GM18505 (cell line): Measurements from ENCODE around the gene KIFC3.
"Not testable (repeated sequence)": the region's sequence is repeated elsewhere in the genome, so short reads cannot be mapped to it uniquely, and the experiment has no call there.

Experiments used
- ATAC-seq: cut with Tn5 transposase; IDR thresholded peaks from one replicate; pipeline ENCODE4 v1.9.1; 2021; ENCODE audit not compliant: unreplicated experiment
- POLR2A ChIP-seq: IDR thresholded peaks from 4 replicates; pipeline ENCODE4 v1.6.1; 2011; ENCODE audit warnings: borderline replicate concordance; ENCODE audit not compliant: insufficient read depth, insufficient read length; ENCODE audit errors: extremely low read depth

KIFC3 gene

DNA sequence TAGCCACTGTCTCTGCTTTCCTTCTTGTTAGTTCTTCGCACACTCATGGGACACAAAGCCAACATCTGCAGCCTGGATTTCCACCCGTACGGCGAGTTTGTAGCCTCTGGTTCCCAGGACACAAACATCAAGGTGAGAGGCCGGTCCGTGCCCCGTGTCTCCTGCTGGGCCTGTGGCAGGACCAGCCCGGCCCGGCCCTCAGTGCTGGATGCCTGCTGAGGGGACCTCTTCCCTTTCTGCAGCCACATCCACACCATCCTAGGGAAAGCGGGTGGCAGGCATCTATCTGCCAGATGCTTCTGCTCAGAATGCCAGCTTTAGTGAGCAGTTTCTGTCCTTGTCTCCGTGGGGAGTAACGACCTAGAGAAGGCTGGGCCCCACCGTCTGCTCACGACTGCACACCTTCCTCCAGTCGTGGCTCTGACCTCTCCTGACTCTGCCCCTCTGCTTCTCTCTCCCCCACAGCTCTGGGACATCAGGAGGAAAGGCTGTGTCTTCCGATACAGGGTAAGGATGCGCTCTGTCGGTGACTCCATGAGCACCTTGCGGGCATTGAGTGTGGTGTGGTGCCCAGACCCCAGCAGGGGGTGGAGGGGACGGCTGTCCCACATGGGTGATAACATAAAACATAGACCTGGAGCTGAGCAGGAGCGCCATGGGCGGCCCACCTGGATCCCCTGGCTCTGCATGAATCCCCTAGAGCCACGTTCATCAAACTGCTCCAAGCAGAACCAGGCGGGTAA, 51.3 kb downstream of the KIFC3 start:
- TF ChIP-seq POLR2A = no peak

DNA sequence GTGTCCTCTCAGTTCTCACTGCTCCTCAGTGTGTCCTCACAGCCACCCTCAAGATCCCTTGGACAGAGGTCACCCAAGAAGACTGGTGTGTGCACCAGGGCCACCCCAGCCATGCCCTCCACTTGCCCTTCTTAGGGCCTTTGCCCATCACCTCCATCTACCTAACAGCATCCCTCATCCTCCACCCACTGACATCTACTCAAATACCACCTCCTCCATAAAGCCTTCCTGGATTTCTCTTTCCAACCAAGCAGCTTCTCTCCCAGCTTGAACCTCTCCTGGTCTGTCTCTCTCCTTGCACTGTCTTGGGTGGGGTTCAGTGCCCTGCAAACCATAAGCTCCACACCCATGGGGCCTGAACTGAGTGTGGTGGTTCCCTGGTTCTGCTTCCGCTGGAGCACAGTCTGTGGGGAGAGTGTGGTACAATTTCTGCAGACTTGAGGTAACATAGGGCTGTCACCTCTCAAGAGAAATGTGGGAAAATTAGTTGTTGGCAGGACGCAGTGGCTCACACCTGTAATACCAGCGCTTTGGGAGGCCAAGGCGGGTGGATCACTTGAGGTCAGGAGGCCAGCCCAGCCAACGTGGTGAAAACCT, 52.3 kb downstream of the KIFC3 start:
- no peak for TF ChIP-seq POLR2A
- no peak for ATAC-seq

More for the DNA sequence above, 51.3 kb downstream of the KIFC3 start:
- no peak for ATAC-seq

GRCh38 chr16:57749101-57749692, 53.1 kb downstream of the KIFC3 start:
- ATAC-seq = no peak
- TF ChIP-seq POLR2A = no peak

DNA sequence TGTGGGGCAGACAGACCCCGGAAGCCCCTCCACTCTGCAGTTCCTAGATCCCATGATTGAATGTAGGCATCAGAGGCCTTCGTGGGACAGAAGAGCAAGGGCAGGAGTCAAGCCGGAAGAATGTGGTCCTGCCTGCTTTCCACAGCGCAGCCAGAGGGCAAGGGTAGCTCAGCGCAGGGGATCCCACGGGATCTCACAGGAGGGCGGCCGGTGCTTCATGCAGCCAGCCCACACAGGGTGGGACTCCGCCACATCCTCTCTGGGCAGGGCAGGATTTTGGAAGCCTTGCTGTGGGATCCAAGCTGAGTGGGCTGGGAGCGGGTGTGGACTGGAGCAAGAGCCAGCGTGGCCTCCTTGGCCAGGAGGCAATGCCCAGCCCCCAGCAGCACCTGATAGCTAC, 53.7 kb downstream of the KIFC3 start:
- ATAC-seq = no peak
- TF ChIP-seq POLR2A = no peak

GRCh38 chr16:57747996-57748395, 54.3 kb downstream of the KIFC3 start:
- no peak for ATAC-seq
- no peak for TF ChIP-seq POLR2A

- no peak for ATAC-seq
- TF ChIP-seq POLR2A = no peak
Observed at GRCh38 chr16:57747496-57747895, 54.8 kb downstream of the KIFC3 start.

- no peak for ATAC-seq
- no peak for TF ChIP-seq POLR2A
Observed at GRCh38 chr16:57747091-57747490, 55.2 kb downstream of the KIFC3 start.

DNA sequence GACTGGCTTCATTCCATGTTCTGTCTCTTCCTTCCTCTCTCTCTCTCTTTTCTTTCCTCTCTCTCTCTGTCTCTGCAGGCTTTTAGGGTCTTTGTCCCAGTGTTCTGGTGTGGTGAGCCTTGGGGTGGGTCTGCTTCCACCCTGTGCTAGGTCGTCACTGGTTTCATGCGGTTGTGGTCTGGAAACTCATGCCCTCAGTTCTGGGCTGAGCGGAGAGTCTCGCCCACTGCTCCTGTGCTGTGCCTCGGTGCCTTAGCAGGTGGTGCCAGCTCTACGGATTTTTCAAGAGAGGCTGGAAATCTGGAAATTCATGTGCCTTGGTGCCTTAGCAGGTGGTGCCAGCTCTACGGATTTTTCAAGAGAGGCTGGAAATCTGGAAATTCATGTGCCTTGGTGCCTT, 56.0 kb downstream of the KIFC3 start:
- ATAC-seq = not testable (repeated sequence)

- no peak for ATAC-seq
- no peak for TF ChIP-seq POLR2A
Observed at GRCh38 chr16:57745768-57746167, 56.5 kb downstream of the KIFC3 start.

DNA sequence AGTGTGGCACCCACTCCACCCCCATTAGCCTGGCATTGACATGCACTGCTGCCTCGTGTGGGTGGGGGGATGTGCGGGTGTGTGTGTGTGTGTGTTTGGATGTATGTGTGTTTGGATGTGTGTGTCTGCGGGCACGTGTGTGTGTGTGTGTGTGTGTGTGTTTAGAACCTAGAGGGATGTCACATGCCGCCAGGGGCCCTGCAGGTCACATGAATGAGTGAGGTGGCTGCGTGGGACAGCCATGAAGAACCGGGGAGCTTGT, 57.7 kb downstream of the KIFC3 start:
- ATAC-seq = no peak
- TF ChIP-seq POLR2A = no peak

DNA sequence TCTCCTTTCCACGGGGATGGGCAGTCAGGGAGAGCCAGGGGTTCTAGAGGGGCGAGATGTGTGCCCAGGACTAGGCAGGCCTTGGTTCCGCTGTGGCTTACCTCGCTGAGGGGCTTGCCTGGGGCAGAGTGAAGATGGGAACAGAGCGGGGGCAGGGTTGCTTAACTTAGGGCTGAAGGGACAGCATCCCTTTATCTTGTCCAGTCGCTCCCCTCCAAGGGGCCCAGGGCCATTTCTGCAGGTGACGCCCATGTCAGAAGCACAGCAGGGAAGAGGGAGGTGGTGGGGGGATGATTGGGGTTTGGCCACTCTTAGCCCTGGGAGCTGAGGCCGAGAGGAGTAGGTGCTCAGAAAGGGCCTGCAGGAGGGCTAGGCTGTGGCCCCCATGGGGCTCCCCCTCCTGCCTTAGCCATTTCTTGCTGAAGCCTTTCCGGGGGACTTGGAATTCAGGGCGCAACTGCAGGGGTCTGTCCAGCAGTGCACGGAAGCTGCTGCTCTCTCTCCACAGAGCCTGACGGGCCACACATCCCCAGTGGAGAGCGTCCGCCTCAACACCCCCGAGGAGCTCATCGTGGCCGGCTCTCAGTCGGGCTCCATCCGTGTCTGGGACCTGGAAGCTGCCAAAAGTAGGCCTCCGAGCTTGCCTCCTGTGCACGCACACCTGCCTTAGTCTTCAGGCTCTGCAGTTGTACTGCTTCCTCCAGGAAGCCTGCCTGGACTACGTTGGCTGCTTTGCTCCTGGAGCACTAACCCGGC, 58.2 kb downstream of the KIFC3 start:
- no peak for TF ChIP-seq POLR2A

DNA sequence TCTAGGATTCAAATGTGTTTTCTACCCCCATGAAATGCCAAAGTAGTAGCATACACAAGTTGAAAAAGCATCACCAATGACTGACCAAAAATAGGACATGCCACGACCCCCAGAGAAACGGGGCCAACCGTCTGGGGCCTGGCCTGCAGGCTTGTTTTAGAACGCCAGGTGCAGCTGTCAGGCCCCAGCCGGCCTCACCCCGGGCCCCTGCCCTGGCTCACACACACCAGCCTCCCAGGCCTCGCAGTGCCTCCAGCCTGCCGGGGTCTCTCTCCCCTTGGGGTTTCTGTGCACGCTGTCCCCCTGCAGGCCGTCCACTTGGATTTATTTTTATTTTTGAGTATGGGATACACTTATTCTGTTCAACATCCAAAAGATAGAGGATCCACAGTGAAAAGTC, 58.8 kb downstream of the KIFC3 start:
- no peak for ATAC-seq
- no peak for TF ChIP-seq POLR2A

More for the DNA sequence above, 58.2 kb downstream of the KIFC3 start:
- ATAC-seq = no peak

DNA sequence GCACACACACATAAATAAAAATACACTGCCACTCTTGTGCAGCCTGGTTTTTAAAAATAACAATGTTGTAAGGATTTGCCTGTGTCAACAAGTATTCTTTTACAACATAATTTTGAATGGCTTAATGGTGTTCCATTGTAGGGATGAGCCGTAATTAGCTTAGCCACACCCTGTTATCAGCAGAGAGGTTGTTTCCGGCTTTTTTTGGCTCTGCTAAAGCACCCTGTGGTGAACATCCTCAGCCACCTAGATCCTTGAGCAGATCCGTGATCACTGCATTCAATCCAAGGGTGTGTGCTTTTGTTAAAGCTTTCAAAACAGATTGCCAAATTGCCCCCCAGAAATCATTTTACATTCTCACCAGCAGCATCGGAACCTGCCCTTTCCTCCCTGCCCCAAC, 59.7 kb downstream of the KIFC3 start:
- ATAC-seq = no peak
- no peak for TF ChIP-seq POLR2A
